Kidney capillary endothelial cell (primary cell): ENCODE measurements around the gene ZNF76.
A peak's percentile ranks its signal among the peaks of the same experiment; 100 is the strongest.
"Not testable (repeated sequence)": the region's sequence is repeated elsewhere in the genome, so short reads cannot be mapped to it uniquely, and the experiment has no call there.

ENCODE experiments used
- DNase-seq: peaks from one replicate; pipeline ENCODE4 v3.0.0-alpha.2; 2018; ENCODE audit warnings: low spot score

Gene ZNF76

GRCh38 chr6:35330541-35331119, 71.1 kb downstream of the ZNF76 start:
- no peak for DNase-seq

GRCh38 chr6:35332074-35332887, 72.7 kb downstream of the ZNF76 start:
- DNase-seq: not testable (repeated sequence)

- DNase-seq: no peak
These were observed 82.0 kb downstream of the ZNF76 start for GRCh38 chr6:35341557-35341956.

- DNase-seq: peak; percentile 94
These were observed 82.9 kb downstream of the ZNF76 start, which contains the start of gene PPARD for GRCh38 chr6:35342258-35343091. Gene PPARD, plus strand, starts transcription at chr6:35342558. Its CDS starts 68,530 bp downstream, at chr6:35411088.

GRCh38 chr6:35343092-35343834, 83.7 kb downstream of the ZNF76 start:
- no peak for DNase-seq

GRCh38 chr6:35343835-35344550, 84.5 kb downstream of the ZNF76 start:
- DNase-seq: no peak
